K562 (cell line): ENCODE results near the gene FLVCR2.

Experiments used
- CTCF ChIP-seq, 3 experiments: IDR thresholded peaks in 2 of 3; conservative IDR thresholded peaks in 1 of 3; 2 replicates each; pipeline ENCODE4 v1.5.1; 2011 to 2012; ENCODE audit warnings: low read length in 3 of 3, mild to moderate bottlenecking in 3 of 3, control low read depth in 2 of 3, improper control_type of control experiment in 1 of 3, inconsistent platforms in 1 of 3, low read depth in 1 of 3, mixed read lengths in 1 of 3, moderate library complexity in 1 of 3; ENCODE audit not compliant: insufficient read depth in 2 of 3
- ZNF76 ChIP-seq: fragments of 250-450 bp; sonication (Bioruptor Pico); IDR thresholded peaks from 2 replicates; pipeline ENCODE4 v1.4.0; 2020; ENCODE audit warnings: mild to moderate bottlenecking, moderate library complexity, borderline replicate concordance

DNA sequence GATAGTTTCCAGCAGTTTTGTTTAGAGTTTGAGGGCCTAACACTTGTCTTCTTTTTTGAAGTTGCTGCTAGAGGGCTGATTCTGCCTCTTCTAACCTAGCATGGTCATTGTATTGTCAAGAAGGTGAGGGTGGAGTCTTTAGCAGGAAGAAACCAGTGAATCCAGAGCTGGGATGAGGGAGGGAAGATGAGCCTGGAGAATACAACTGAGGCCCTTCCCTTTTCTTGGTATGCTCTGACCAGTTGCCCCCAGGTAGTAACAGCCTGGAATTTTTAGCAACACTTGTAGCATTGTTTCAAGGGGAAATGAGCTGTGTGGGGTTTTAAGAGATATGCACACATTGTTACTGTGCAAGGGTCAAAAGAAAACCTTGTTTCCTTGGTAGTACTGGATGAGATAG is 9.0 kb downstream of the FLVCR2 start:
- TF ChIP-seq CTCF (IDR thresholded peaks at IDR 0.05 in 2 of 3, conservative IDR thresholded peaks at IDR 0.05 in 1 of 3; ENCODE audit: insufficient read depth in 2 of 3, low read depth in 1 of 3, low read length in 3 of 3) (no peak), ZNF76 (CRISPR knock-in tag) (no peak)
